Uterus (tissue), 4 donors: ENCODE results near the gene NOL8. TPM values are rescaled to one million over a fixed set of nuclear protein-coding genes. Genes with fewer than 3 reads are reported as not detected.

Source experiments
- DNase-seq, 2 donors: peaks; one replicate each; pipeline ENCODE4 v3.0.0-alpha.2; 2019 to 2020
- H3K27ac ChIP-seq, 2 donors: fragments of 200-600 bp; sonication (generic); 1 replicate in 1 of 2; 2 replicates in 1 of 2; pipeline ENCODE4 v1.5.1; 2016 to 2018
- H3K27me3 ChIP-seq, 2 donors: fragments of 200-600 bp; sonication (generic); one replicate each; pipeline ENCODE4 v1.5.1; 2018 to 2019; ENCODE audit warnings: control low read depth in 1 of 2
- H3K36me3 ChIP-seq, 2 donors: fragments of 200-600 bp; sonication (generic); one replicate each; pipeline ENCODE4 v1.5.1; 2019; ENCODE audit warnings: control low read depth in 1 of 2
- H3K4me1 ChIP-seq, 2 donors: fragments of 200-600 bp; sonication (generic); one replicate each; pipeline ENCODE4 v1.5.1; 2018 to 2019; ENCODE audit warnings: control low read depth in 1 of 2
- H3K4me3 ChIP-seq, 2 donors: fragments of 200-600 bp; sonication (generic); 1 replicate in 1 of 2; 2 replicates in 1 of 2; pipeline ENCODE4 v1.5.1; 2018 to 2019; ENCODE audit warnings: mild to moderate bottlenecking in 1 of 2
- H3K9me3 ChIP-seq, 2 donors: fragments of 200-600 bp; sonication (generic); one replicate each; pipeline ENCODE4 v1.5.1; 2019; ENCODE audit warnings: control low read depth in 1 of 2
- POLR2A ChIP-seq, 2 donors: fragments of 450-650 bp; IDR thresholded peaks; one replicate each; pipeline ENCODE4 v1.6.1; 2016; ENCODE audit warnings: antibody characterized with exemption in 2 of 2, mild to moderate bottlenecking in 1 of 2, moderate library complexity in 1 of 2
- intact Hi-C: fragments of 100-400 bp; cut with DNase I; formaldehyde crosslinking; loops from one replicate; pipeline ENCODE4 v1.15.1; 2023; ENCODE audit warnings: low total_unique reads
- total RNA-seq, 4 donors: library from RNA; depleted of rRNA in 3 of 4; stranded (reverse); fragments of >200 nt in 3 of 4; gene quantifications; one replicate each; pipeline versions ENCODE4 v1.1.0 to v1.2.4, GENCODE V29; 2014 to 2023
- TF ChIP-seq, protein P1 (sequence below), 4 experiments: fragments of 200-600 bp in 2 of 4; fragments of 450-650 bp in 2 of 4; sonication (generic) in 2 of 4; IDR thresholded peaks; one replicate each; pipeline ENCODE4 v1.5.1; 2016 to 2019; ENCODE audit warnings: antibody characterized with exemption in 4 of 4, mild to moderate bottlenecking in 2 of 4, moderate library complexity in 1 of 4
- donor health status: DM: yes; HTN: yes; CAD: no.

The NOL8 gene
- total RNA-seq, 4 donors from 2014 or later = 16.5 to 48.0 (median 33.0) TPM

DNA sequence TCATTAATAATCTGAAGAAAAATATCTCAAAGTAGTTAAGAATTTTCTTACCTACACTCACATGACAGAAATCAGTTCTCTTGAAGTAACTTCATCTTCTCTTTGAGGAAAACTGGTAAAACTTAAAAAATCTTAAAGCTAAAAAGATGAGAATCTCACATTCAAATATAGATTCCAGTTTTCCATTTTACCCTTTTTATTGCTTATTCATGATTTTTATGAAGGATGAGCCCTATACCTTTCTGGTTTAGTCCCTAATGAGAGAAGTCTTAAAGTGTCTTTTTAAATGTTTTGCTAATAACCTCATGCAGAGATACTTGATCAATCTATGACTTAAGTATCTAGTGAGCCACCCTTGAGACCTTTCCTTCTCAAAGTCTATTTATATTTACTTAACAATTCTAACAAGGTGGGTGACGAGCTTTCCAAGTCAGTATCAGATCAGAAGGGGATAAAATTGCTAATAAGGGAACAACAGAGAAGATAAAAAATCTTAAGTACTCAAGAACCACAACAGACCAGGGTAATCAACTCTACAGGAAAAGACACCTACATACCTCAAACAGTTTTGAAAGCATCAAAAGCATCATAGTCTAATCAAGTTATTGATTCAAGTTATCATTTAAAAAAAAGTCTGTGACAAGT is 34.2 kb downstream of the NOL8 start:
- Histone ChIP-seq H3K36me3 (no peaks in the 10 kb centered on the region), H3K27me3 (no peaks in the 10 kb centered on the region), H3K4me1 (no peaks in the 10 kb centered on the region), H3K4me3 (no peak overlapping the region), H3K9me3 (no peaks in the 10 kb centered on the region), H3K27ac (no peak overlapping the region)
- no peak for TF ChIP-seq POLR2A (IDR thresholded peaks at IDR 0.05)
- TF ChIP-seq, protein P1, sequence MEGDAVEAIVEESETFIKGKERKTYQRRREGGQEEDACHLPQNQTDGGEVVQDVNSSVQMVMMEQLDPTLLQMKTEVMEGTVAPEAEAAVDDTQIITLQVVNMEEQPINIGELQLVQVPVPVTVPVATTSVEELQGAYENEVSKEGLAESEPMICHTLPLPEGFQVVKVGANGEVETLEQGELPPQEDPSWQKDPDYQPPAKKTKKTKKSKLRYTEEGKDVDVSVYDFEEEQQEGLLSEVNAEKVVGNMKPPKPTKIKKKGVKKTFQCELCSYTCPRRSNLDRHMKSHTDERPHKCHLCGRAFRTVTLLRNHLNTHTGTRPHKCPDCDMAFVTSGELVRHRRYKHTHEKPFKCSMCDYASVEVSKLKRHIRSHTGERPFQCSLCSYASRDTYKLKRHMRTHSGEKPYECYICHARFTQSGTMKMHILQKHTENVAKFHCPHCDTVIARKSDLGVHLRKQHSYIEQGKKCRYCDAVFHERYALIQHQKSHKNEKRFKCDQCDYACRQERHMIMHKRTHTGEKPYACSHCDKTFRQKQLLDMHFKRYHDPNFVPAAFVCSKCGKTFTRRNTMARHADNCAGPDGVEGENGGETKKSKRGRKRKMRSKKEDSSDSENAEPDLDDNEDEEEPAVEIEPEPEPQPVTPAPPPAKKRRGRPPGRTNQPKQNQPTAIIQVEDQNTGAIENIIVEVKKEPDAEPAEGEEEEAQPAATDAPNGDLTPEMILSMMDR (IDR thresholded peaks at IDR 0.05) = no peak
- intact Hi-C loops = no loop called here
- DNase-seq = no peak

DNA sequence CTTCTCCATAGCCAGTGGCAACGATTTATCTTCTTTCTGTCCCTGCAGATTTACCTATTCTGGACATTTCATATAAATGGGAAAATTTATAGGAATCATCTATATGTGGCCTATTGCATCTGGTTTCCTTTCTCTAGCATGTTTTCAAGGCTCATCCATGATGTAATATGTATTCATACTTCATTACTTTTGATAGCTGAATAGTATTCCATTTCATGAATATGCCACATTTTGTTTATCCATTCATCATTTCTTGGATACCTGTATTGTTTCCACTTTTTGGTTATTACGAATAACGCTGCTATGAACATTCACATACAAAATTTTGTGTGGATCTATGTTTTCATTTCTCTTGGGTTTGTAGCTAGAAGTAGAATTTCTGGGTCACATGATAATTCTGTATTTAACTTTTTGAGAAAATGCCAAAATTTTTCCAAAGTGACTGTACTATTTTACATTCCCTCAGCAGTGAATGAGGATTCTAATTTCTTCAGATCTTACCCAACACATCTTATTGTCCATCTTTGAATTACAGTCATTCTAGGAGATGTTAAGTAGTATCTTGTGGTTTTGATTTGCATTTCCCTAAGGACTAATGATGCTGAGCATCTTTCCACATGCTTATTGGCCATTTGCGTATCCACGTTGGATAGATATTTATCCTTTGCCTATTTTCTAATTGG is 35.3 kb downstream of the NOL8 start:
- H3K27ac ChIP-seq = no peak overlapping the region
- H3K27me3 ChIP-seq = no peaks in the 10 kb centered on the region
- no peaks in the 10 kb centered on the region for H3K9me3 ChIP-seq
- intact Hi-C loops = no loop called here
- TF ChIP-seq, protein P1 (IDR thresholded peaks at IDR 0.05) = no peak
- TF ChIP-seq POLR2A (IDR thresholded peaks at IDR 0.05) = no peak
- H3K36me3 ChIP-seq = no peaks in the 10 kb centered on the region
- no peak overlapping the region for H3K4me3 ChIP-seq
- no peak for DNase-seq
- H3K4me1 ChIP-seq = no peaks in the 10 kb centered on the region

DNA sequence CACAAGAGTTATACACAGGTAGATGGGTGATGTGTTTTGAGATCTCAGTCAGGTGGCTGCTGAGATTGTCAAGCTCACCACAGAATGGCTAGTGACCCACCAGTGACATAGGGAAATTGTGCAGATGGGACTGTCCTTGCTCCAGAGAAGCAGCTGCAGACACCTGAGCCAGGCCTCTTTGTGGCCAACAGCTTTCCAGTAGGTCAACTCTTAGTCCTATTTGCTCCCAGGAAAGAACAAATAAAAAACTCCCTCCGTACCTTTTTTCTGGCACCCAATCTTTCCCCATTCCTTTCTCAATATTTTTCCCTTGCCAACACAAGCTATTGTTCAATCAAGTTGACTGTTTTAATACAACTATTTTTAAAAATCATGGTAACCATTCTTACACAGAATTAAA is 45.8 kb downstream of the NOL8 start:
- intact Hi-C loops = no loop called here
- DNase-seq = no peak
- Histone ChIP-seq H3K27me3 (no peaks in the 10 kb centered on the region), H3K4me1 (no peaks in the 10 kb centered on the region), H3K4me3 (no peak overlapping the region), H3K9me3 (no peaks in the 10 kb centered on the region), H3K27ac (peak overlapping the region in 1 of 2 donors; percentile 46), H3K36me3 (no peaks in the 10 kb centered on the region)
- TF ChIP-seq, protein P1 (IDR thresholded peaks at IDR 0.05) = no peak
- no peak for TF ChIP-seq POLR2A (IDR thresholded peaks at IDR 0.05)

DNA sequence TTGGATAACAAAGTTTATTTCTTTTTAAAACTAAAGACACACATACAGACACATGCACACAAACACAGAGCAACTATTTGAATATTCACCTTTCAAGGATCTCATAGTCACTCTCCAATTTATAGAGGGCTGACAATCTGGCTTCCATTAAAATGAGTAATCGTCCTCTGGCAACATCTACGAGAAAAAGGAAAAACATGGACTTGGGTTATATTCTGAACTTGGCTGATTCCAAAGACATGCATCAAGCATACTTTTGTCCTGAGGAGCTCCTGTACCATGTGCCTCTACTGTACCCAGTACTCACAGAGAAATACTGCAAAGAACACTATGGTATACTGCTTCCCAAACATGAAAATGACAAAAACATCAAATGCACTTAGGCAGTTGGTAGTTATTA is 47.0 kb downstream of the NOL8 start:
- H3K36me3 ChIP-seq = no peaks in the 10 kb centered on the region
- H3K4me1 ChIP-seq = no peaks in the 10 kb centered on the region
- H3K27ac ChIP-seq = peak overlapping the region; percentile 46 to 58
- H3K27me3 ChIP-seq = no peaks in the 10 kb centered on the region
- no peak overlapping the region for H3K4me3 ChIP-seq
- intact Hi-C loops = no loop called here
- no peaks in the 10 kb centered on the region for H3K9me3 ChIP-seq
- DNase-seq = no peak
- no peak for TF ChIP-seq POLR2A (IDR thresholded peaks at IDR 0.05)
- TF ChIP-seq, protein P1 (IDR thresholded peaks at IDR 0.05) = no peak

DNA sequence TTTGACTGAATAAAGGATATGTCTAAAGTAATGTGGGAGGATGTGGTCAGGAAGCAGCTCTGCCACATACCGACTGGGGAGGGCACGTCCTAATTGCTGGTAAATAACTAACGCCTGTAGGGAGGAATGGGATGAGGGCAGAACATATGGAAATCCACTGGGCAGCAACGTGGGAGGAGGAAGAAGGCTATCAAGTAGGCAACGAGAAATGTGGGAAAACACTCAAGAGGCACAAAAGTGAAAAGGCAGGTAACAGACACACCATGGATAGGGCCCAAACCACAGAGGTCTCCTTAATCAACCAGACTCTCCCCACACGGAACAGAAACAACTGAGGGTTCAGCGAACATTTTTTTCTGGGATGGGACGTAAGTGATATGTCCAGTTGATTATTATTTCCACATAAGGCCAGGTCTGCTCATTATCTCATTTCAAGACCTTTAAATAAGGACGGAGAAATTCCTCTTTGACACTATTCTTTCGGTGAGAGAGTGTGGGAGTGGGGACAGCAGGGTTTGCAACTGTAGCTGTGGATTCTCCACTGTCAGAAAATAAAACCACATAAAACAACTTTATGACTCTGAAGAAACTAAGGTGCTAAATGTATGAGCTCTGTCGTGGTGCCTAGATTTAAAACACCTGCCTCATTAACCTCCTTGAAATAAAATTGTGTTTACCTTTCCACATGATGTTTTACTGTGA is 48.7 kb downstream of the NOL8 start:
- Histone ChIP-seq H3K9me3 (no peaks in the 10 kb centered on the region), H3K4me3 (no peak overlapping the region), H3K4me1 (no peaks in the 10 kb centered on the region), H3K36me3 (no peaks in the 10 kb centered on the region), H3K27me3 (no peaks in the 10 kb centered on the region), H3K27ac (peak overlapping the region; percentile 68 to 71)
- intact Hi-C loops = no loop called here
- peak in 1 of 2 donors; percentile 65 for DNase-seq
- TF ChIP-seq, protein P1 (IDR thresholded peaks at IDR 0.05) = no peak
- no peak for TF ChIP-seq POLR2A (IDR thresholded peaks at IDR 0.05)
